ENCODE results near the gene BCL2L12.
"Not testable (repeated sequence)": the region's sequence is repeated elsewhere in the genome, so short reads cannot be mapped to it uniquely, and the experiment has no call there.

Gene BCL2L12

DNA sequence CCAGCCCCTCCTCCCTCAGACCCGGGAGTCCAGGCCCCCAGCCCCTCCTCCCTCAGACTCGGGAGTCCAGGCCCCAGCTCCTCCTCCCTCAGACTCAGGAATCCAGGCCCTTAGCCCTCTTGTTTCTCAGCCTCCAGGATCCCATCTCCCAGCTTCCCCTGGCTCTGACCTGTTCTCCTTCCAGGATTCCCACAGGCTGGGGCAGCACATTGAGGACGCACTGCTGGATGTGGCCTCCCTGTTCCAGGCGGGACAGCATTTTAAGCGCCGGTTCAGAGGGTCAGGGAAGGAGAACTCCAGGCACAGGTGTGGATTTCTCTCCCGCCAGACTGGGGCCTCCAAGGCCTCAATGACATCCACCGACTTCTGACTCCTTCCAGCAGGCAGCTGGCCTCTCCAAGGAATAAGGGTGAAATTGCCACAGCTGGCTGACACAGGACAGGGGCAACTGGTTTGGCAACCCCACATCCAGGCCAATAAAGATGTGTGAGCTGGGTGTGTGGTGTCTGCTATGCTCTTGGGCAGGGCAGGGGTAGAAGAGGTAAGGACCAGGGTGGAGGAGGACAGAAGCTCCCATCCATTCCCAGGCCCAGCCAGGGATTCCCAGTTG lies 47.6 kb downstream of the BCL2L12 start:
- DNase-seq: no peak

DNA sequence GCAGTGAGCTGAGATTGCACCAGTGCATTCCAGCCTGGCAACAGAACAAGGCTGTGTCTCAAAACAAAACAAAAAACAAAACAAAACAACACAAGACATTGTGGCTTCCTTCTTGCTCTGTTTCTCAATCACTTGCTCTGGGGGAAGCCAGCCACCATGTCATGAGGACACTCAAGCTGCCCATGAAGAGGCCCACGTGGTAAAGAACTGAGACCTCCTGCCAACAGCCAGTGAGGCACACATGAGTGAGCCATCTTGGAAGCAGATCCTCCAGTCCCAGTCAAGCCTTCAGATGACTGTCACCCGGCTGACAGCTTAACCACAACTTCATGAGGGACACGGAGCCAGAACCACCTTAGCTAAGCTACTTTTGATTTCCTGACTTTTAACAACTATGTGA lies 50.4 kb downstream of the BCL2L12 start:
- no peak for DNase-seq

- no peak for DNase-seq
These were observed 52.8 kb downstream of the BCL2L12 start for GRCh38 chr19:49718511-49718910.

GRCh38 chr19:49718991-49719390 lies 53.3 kb downstream of the BCL2L12 start:
- no peak for DNase-seq

GRCh38 chr19:49719420-49719819 lies 53.7 kb downstream of the BCL2L12 start:
- DNase-seq: not testable (repeated sequence)

All from retina (tissue), 1 donor.